Neutrophil (primary cell): ENCODE results near the gene VPS35L.
A peak's percentile ranks its signal among the peaks of the same experiment; 100 is the strongest.

Experiments
- H3K27ac ChIP-seq: fragments of 200-600 bp; sonication (generic); 2 replicates; pipeline ENCODE4 v1.5.1; 2016; ENCODE audit warnings: mild to moderate bottlenecking, moderate library complexity
- H3K27me3 ChIP-seq: fragments of 200-600 bp; sonication (generic); 2 replicates; pipeline ENCODE4 v1.6.0; 2016; ENCODE audit warnings: mild to moderate bottlenecking
- H3K36me3 ChIP-seq: fragments of 200-600 bp; sonication (generic); 2 replicates; pipeline ENCODE4 v1.5.1; 2017
- H3K4me1 ChIP-seq, 2 experiments: fragments of 200-600 bp in 1 of 2; sonication (generic) in 1 of 2; 1 replicate in 1 of 2; 2 replicates in 1 of 2; pipeline versions ENCODE4 v1.5.1 to v1.6.1; 2013 to 2016; ENCODE audit warnings: low read depth in 1 of 2, low read length in 1 of 2, mild to moderate bottlenecking in 1 of 2, moderate library complexity in 1 of 2; ENCODE audit not compliant: control insufficient read depth in 1 of 2, insufficient read depth in 1 of 2
- H3K4me3 ChIP-seq, 2 experiments: fragments of 200-600 bp in 1 of 2; sonication (generic) in 1 of 2; 1 replicate in 1 of 2; 2 replicates in 1 of 2; pipeline ENCODE4 v1.5.1; 2013 to 2016; ENCODE audit warnings: low read depth in 1 of 2, low read length in 1 of 2, mild to moderate bottlenecking in 1 of 2, moderate library complexity in 1 of 2
- H3K9me3 ChIP-seq: fragments of 200-600 bp; sonication (generic); 2 replicates; pipeline ENCODE4 v1.5.1; 2016
- CTCF ChIP-seq: fragments of 200-600 bp; sonication (generic); IDR thresholded peaks from 2 replicates; pipeline ENCODE4 v1.5.1; 2016; ENCODE audit warnings: antibody characterized with exemption

VPS35L gene

GRCh38 chr16:19718624-19718965, 163.1 kb downstream of the VPS35L start:
- H3K9me3 ChIP-seq = no peaks in the 10 kb centered on the region
- H3K4me3 ChIP-seq = peak overlapping the region; percentile 88 to 89
- H3K4me1 ChIP-seq = peaks cover 11 to 18% of the 10 kb centered on the region in 2 experiments
- TF ChIP-seq CTCF = no peak
- no peaks in the 10 kb centered on the region for H3K27me3 ChIP-seq
- H3K36me3 ChIP-seq = no peaks in the 10 kb centered on the region
- H3K27ac ChIP-seq = no peak overlapping the region

- no peaks in the 10 kb centered on the region for H3K27me3 ChIP-seq
These were observed 166.9 kb downstream of the VPS35L start for GRCh38 chr16:19722269-19722952.

DNA sequence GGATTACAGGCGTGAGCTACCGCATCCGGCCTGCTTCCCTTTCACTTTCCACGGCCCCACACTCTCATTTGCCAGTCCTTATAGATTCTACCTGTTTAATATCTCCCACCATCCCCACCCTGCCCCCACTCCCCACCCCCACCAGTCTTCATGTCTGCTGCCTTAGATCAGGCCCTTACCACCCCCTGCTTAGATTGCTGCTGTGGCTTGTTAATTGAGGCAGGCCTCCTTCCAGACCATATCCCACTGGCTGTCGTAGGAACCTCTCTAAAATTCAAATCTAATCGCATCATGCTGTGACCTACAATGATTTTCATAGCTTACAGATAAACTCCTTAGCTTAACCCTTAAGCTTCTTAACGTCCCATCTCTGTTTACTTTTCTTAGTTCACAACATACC, 167.5 kb downstream of the VPS35L start:
- Histone ChIP-seq H3K9me3 (no peaks in the 10 kb centered on the region), H3K4me3 (no peak overlapping the region), H3K27ac (no peak overlapping the region), H3K4me1 (peaks cover 5 to 10% of the 10 kb centered on the region in 2 experiments), H3K27me3 (no peaks in the 10 kb centered on the region), H3K36me3 (no peaks in the 10 kb centered on the region)
- no peak for TF ChIP-seq CTCF

More at GRCh38 chr16:19722269-19722952, 166.9 kb downstream of the VPS35L start:
- peaks cover 9 to 14% of the 10 kb centered on the region in 2 experiments for H3K4me1 ChIP-seq
- H3K27ac ChIP-seq = no peak overlapping the region
- TF ChIP-seq CTCF = no peak
- H3K9me3 ChIP-seq = no peaks in the 10 kb centered on the region
- no peaks in the 10 kb centered on the region for H3K36me3 ChIP-seq
- no peak overlapping the region for H3K4me3 ChIP-seq

GRCh38 chr16:19728636-19728965, 173.1 kb downstream of the VPS35L start:
- no peaks in the 10 kb centered on the region for H3K27me3 ChIP-seq
- H3K36me3 ChIP-seq = no peaks in the 10 kb centered on the region
- no peak overlapping the region for H3K4me3 ChIP-seq
- H3K27ac ChIP-seq = no peak overlapping the region
- no peaks in the 10 kb centered on the region for H3K9me3 ChIP-seq
- no peak for TF ChIP-seq CTCF
- no peaks in the 10 kb centered on the region for H3K4me1 ChIP-seq

GRCh38 chr16:19733551-19733950, 178.0 kb downstream of the VPS35L start:
- no peaks in the 10 kb centered on the region for H3K36me3 ChIP-seq
- no peaks in the 10 kb centered on the region for H3K9me3 ChIP-seq
- no peaks in the 10 kb centered on the region for H3K4me1 ChIP-seq

More at GRCh38 chr16:19733551-19733950, 178.0 kb downstream of the VPS35L start:
- Histone ChIP-seq H3K4me3 (no peak overlapping the region), H3K27me3 (no peaks in the 10 kb centered on the region), H3K27ac (no peak overlapping the region)
- TF ChIP-seq CTCF = no peak
